ENCODE measurements around the gene RTN4RL1.
"Not testable (repeated sequence)": the region's sequence is repeated elsewhere in the genome, so short reads cannot be mapped to it uniquely, and the experiment has no call there.

RTN4RL1 gene

DNA sequence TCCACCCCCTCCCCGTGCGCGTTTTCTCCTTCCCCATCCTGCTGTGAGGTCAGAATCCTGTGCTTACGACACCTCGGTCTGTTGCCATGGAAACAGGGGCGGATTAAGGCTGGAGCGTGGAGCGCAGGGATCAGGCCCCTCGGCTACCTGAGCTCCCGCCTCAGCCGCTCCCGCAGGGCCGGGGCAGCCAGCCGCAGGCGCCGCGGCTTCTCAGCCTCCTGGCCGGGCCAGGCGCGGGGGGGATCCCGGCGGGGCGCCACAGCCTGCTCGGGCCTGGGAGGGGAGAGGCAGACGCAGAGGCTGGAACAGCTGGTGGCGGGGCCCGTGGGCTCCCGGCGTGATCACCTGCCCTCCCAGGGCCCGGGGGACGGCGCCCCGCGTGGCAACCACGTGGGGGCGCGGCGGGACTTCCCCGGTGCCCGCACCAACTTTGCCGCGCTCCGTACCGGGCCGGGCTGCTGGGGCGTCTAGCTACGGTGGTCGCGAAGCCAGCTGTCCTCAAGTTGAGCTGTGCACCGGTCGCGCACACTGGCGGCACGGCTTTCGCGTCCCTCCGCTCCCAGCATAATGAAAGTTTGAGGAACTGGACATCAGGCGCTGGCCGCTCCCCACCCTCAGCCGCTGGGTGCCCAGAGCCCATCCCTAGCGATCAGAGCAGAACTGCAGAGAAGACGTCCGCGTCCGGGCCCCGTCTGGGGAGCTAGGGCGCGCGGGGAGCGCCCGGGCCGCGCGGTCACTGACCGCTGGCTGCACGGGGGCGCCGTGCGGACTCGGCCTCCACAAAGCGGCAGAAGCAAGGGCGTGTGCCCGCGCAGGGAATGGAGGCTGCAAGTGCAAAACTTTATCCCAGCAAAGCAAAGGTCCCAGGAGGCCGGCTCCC lies 1.2 kb downstream of the RTN4RL1 start:
- DNase-seq: no peak

DNA sequence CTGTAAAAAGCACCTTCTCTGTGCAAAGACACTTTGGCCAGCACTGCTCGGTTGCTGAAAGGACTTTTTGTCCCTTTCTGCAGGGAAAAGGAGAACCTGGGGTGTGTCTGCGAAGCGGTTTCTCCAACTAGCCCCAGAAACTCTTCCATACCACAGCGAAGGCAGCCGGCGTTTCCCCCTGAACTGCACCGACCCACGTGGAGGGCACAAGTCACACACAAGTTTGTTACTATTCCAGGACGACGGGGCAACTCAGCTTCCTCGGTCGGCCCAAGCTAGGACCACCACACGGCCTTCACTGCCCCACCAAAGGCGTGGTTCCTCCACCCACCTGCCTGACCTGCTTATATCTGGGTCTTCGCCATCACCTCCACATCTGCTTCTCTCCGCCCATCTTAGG lies 1.9 kb downstream of the RTN4RL1 start:
- DNase-seq: no peak

DNA sequence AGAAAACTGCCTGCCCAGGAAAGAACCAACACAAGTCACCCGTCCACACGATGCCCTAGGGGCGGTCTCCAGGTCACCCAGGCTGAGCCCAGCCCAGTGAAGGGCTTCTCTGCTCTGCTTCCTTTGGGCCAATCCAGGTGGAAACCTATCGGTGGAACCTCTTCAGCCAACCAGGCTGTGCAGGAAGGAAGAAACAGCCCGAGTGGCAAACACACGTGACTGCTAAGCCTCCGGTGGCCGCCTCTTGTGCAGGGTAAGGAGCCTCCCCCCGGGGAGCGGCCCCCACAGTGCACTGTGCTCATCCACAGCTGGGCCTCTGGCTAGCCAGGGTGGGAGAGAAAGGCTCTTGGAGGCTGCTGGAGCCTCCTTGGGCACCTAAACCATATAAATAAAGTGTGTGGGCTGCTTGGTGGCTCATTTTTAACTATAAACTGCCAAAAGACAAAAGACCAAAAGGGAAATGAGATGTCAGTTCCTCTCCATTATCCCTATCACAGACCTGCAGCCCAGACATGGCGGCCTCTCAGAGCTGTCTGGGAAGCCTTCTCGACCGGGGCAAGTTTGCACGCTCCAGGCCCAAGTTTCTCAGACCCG lies 2.4 kb downstream of the RTN4RL1 start:
- no peak for DNase-seq

DNA sequence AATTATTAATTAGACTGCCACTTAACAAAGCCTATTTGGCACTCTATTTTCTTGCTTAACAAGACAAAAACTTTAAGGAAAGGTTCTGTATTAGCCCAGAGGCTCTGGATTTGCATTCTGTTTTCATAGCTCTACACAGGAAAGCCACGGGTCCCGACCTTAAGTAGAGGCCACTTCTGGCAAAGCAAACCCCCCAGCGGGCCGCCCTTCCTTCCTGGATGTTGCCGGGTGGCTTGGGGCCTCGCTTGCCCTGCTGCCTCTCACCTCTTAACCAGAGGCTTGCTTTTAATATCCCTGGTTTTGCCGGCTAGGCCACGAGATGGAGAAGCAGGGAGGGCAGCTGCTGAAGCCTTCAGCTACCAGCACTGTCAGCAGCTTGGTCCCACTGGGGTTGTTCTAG lies 4.4 kb downstream of the RTN4RL1 start:
- DNase-seq: no peak

DNA sequence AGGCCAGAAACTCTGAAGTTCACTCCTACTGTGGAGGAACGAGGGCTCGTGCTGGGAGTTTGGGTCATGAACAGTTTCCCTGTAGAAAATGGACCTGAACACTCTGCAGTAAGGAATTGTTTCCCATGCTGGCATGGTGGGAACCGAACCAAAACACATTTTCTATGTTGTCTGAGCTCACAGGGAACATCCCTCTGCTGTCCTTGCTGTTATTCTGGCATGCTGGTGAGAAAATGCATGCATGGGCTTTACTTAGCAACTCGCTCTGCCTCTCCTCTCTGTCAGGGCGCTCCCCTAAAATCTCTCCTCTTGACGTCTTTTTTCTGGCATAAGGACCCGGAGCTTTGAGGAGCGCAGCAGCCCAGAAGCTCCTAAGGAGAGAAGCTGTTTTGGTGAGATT lies 5.4 kb downstream of the RTN4RL1 start:
- DNase-seq: no peak

DNA sequence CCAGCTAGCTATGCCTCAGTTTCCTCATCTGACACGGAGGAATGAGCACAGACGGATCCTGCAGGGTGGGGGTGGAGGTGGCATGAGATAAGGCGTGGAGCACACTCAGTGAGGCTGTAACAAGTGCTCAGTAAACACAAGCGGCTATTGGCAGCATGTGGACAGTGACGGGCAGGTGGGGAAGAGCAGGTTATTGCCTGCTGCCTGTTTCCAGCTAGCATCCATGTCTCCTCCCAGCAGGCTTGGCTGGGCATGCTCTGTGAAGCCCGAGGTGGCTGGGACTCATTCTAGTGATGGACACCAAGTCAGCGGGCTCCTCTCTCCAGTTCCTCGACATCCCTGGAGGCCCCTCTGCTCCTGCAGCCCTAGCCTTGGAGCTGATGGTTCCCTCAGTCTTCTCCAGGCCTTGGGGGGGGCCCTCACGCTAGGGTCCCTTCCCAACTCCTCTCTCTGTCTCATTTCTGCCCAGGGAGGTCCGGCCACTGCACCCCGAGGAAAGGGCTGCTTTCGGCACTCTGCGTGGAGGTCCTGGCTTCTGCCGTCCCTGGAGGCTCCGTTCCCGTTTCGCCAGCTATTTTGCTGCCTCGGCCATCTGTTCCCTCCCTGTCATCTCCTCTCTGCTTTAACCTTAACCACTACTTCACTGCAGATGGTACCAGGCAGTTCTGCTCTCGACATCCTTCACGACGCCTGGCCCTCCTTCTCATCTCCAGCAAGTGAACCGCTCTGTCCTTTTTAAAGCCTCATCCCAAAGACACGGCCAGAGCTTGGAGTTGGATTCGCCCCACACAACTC lies 6.2 kb downstream of the RTN4RL1 start:
- DNase-seq: no peak

DNA sequence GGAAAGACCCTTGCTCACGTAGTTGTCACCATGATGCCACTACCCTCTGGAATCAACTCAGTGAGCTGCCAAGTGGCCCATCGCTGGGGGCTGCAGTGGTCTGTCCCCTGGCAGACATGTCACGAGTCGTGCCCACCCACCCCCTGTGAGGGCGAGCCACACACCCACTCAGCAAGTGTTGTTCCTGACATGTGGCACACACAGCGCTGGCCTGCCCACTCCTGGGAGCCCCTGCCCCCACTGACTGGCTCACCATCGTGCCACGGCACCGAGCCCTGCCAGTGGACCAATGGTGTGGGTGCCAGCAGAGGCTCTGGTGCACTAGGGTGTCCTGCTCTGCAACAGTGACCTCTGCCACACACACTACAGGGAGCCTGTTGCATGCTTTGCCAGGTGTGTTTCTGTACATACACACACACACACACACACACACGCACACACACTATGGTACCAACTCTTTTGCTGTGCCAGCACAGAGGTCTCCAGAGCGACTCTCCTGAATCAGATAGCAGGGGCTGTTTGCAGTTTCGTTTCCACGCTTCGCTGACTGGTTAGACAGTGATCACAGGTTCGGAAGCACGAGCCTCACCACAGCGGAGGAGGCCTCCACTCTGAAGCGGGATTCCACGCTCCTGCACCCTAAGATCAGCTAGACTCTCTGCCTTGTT lies 7.7 kb downstream of the RTN4RL1 start:
- DNase-seq: no peak

DNA sequence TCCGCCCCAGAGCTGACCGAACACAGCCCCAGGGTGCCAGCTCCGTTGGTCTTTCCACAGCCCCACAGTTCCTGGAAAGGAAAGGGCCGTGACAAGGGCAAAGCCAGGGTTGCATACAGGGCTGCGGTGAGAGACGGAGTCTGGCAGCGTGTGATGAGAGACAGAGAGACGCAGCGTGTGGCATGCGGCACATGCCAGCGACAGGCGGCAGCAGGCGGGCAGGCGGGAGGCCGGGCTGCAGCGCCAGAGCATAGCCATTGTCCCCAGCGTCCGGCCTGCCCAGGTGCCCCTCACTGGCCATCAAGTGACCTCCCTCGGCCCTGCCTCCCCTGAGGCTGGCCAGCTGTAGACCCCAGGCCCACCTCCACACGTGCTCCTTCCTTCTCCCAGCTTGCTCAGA lies 8.6 kb downstream of the RTN4RL1 start:
- no peak for DNase-seq

DNA sequence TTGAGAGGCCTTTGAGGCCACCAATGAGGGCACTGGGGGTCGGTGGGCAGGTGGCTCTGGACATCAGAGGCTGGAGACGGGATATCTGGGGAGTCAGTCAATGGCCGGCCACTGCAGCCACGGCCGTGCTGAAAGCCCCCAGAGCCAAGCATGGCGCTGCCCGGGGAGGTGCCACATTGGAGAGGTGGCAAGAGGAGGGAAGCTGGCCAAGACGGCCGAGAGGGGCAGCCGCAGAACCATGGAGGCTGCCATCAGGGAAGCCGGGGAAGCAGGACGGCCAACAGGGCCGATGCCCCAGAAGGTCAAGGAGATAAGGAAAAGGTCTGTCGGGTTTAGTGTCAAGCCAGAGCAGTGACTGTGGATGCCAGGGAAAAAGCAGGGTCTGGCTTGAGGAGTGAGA lies 9.8 kb downstream of the RTN4RL1 start:
- DNase-seq: no peak

DNA sequence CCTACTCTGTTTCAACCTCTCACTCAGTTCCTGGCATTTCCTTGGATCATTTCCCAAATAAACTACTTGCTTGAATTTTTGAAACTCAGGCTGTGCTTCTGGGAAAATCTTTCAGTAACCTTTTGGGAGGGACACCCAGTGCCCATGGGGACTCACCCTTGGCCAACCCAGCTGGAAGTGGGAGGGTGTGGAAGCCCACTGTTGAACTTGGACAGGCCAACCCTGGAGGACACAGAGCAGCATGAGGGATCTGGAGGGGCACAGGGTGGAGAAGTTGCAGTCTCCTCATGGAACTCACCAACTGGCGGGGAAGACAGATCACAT lies 11.2 kb downstream of the RTN4RL1 start:
- no peak for DNase-seq

DNA sequence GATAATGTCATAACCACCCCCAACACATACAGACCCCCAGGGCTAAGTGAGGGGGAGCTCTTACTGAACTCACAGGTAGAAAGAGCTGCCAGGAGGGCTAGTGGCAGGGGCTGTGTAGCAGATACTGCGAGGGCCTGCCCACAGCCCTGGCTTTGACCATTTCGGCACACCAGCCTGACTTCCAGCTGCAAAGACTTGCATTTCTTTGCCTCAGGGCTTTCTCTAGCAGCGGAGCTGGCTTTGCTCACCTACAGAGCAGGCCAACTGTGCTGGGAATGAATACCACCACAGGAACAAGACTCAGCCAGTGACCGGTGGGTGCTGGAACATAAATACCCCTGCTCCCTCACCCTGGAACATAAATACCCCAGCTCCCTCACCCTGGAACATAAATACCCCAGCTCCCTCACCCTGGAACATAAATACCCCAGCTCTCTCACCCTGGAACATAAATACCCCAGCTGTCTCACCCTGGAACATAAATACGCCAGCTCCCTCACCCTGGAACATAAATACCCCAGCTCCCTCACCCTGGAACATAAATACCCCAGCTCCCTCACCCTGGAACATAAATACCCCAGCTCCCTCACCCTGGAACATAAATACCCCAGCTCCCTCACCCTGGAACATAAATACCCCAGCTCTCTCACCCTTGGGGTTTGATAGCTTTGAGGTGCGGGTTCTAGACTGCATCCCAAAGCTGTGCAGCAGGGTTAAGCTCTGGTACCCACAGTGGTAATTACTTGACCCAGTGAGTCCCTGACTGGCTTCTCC lies 11.7 kb downstream of the RTN4RL1 start:
- DNase-seq: not testable (repeated sequence)

DNA sequence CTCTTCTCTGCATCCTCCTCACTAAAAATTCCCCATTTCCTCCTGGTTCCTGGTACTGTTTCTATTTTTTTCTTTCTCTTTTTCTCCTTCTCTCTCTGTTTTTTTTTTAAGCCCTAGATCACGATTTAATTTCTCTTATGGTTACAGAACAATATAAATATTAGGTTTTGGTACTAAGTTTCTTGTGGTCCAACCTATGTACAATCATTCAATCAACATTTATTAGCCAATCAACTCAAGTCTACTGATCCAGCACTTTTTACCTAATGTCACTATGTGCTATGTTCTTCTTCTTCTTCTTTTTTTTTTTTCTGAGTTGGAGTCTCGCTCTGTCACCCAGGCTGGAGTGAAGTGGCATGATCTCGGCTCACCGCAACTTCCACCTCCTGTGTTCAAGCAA lies 12.6 kb downstream of the RTN4RL1 start:
- DNase-seq: no peak

DNA sequence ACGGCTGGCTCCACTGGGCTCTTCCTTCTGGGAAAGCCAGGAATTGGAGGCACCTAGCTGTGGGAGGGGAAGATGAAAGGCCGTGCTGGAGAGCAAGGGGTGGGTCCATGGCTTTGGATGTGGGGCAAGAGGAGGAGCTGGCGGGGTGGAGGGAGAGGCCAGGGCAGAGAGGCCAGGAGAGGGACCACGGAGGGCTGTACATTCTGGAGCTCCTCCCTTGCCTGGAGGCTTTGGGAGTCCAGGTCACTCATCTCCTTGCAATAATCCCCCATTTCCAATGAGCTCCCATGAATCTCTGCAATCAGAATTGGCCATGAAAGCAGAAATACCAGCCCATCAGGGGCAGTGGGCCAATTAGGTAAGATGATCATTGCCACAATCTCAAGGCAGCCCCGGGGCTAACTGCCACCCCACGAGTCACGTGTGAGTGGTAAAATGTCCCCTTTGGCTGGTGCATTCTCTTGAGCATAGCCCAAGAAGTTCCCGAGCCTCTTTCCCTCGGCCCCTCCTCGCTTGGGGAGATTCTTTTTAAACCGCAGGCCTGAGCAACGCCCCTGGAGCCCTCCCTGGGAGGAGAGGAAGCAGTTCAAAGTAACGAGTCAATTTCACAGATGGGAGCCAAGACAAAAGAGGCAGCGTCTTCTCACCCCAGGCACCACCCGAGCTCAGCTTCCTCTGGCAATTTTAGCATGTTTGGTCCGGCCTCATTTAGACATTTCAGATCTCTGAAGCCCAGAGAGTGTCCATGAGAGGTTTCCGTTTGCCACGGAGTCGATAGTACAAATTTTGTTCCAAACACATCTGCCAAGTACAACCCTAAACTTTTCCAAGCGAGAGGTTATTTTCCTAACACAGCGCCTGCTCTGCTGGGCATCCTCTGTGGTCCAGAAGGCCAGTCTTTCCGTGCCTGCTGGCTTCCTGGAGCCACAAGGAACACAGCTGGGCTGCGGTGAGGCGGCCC lies 13.4 kb downstream of the RTN4RL1 start:
- DNase-seq: no peak

DNA sequence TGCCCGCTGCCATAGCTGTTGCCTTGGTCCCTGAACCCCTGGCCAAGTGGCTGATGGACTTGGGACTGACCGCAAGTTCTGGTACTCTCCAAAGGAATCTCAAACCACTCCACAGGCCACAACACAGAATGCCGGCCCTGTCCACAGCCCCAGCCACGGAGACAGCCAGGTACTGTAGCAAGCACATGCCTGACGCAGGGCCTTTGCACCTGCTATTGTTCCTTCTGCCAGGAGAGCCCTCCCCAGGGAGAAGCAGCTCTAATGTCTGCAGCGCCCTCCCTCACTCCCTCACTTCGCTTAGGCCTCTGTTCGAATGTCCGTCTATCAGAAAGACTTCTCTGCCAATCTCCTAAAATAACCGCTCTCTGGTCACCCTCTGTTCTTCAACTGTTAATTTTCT lies 15.4 kb downstream of the RTN4RL1 start:
- DNase-seq: no peak

DNA sequence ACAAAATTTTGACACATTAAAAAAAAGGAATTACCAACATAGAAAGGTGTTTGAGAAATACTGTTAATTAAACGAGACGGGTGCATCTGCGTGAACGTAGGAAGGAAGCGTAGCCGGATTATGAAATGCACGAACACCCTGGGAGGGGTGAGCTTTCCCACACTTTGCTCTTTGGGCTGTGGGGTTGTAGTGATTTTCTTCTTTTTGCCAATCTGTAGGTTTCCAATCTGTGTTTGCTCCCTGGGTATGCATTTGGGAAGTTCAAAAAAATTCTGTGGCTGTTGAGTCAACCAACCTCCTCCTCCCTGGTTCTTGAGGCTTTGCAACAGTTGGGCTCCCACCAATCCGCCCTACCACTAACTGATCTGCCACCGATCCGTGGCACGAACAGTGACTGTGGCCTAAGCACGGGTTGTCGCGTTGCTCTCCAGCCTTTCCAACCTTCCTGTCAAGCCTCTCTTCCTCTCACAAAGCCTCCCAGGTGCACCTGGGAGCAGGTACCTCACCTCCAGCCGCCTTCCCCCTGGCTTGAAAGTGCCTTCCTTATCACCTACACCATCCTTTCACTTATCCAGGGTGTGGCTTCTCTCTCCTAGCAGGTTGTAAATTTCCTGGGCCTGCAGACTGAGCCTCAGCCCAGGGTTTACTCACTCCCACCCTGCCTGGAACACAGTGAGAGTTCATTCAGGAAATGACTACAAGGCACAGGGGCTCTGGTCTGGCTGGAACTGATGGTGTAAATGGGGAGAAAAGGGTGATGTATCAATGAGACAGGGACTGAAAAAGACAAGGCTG lies 16.6 kb downstream of the RTN4RL1 start:
- no peak for DNase-seq

DNA sequence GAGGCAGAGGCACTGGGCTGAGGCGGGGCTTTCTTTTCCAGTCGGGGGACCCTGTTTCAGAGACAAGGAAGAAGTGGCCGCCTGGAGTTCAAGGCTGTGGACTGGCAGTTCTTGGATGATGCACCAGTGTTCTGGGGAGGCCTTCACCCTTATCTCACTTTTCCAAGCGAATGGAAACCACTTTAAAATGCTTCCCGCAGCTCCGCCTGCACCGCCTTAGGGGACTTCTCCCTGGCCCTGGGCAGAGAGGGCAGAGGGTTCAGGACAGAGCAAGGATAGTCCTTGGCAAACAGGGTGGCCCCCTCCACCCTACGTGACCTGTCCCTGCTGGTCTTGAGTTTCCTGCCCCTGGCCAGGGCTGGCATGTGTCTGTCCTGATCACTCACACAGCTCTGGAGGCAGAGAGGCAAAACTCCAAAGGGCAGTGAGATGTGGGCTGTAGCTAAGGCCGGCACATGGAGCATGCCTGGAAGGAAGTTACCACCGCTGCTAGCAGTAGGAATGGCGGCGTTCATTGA lies 20.6 kb downstream of the RTN4RL1 start:
- no peak for DNase-seq

DNA sequence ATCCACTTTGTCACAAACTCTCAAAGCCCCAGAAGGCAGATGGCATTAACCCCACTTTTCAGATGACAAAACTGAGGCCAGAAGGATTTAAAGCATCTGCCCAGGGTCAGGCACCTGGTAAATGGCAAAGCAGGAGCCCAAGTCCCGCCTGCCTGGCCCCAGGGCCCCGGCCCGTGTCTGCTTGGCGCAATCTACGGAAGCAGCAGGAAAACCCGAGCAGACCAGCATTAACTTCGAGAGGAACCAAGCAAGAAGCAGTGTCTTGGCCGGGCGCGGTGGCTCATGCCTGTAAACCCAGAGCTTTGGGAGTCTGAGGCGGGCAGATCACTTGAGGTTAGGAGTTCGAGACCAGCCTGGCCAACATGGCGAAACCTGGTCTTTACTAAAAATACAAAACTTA lies 21.6 kb downstream of the RTN4RL1 start:
- DNase-seq: no peak

DNA sequence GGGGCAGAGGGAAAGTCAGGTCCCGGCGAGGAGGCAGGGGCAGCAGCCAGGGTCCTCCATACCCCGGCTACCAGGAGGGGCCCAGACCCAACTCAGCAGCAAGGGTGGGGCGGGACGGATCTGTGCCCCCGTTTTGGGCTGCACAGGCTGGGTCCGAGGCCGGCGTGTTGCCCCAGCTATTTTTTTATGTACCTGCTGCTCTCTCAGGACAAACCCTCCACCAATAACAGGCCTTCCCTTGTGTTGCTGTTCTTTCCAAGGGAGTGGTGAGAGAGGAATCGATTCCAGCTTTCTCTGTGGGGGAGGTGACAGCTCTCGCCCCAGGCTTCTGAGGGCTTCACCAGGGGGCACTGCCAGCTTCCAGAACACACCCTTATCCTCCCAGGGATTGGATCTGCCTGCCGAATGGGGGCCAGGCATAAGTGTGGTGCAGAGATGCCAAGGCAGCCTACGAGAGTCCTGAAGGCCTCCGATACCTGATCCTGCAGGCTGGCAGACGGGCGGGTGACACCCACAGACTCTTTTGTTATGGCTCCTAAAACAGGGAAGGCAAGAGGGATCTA lies 22.3 kb downstream of the RTN4RL1 start:
- DNase-seq: no peak

DNA sequence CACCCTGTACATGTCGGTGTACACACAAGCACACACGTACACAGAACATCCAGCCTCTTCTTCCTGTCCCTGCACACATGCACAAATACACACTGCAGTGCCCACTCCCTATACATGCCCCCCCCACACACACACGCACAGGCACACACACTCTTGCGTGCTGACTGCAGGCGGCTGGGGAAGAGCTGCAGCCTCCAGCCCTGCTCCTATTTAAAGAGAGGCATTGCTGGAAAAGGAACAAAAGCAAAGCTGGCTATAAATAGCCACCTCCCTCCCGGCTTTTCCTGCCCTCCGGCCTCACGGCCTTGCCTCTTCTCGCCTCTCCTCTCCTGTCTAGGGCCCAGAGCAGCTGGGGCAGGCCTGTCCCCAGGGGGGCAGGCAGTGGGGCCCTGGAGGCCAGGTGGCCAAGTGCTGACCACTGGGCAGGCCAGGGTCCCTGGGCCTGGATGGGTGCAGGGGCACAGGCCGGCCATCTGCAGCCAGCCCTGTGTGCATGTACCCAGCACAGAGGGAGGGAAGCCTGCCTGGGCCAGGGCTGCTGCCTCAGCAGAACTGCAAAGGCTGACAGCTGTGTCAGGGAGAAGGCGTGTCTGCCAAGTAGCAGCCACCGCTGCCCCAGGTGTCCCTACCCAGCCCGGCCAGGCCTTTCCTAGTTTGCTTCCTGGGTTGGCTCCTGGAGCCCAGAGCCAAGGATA lies 25.4 kb downstream of the RTN4RL1 start:
- no peak for DNase-seq
